HG03039 (cell line): Measurements from ENCODE around the gene TAF5.
"Not testable (repeated sequence)": the region's sequence is repeated elsewhere in the genome, so short reads cannot be mapped to it uniquely, and the experiment has no call there.

ENCODE experiments used
- ATAC-seq: cut with Tn5 transposase; IDR thresholded peaks from one replicate; pipeline ENCODE4 v1.9.1; 2021; ENCODE audit warnings: mild to moderate bottlenecking, moderate library complexity; ENCODE audit not compliant: unreplicated experiment

Gene TAF5

DNA sequence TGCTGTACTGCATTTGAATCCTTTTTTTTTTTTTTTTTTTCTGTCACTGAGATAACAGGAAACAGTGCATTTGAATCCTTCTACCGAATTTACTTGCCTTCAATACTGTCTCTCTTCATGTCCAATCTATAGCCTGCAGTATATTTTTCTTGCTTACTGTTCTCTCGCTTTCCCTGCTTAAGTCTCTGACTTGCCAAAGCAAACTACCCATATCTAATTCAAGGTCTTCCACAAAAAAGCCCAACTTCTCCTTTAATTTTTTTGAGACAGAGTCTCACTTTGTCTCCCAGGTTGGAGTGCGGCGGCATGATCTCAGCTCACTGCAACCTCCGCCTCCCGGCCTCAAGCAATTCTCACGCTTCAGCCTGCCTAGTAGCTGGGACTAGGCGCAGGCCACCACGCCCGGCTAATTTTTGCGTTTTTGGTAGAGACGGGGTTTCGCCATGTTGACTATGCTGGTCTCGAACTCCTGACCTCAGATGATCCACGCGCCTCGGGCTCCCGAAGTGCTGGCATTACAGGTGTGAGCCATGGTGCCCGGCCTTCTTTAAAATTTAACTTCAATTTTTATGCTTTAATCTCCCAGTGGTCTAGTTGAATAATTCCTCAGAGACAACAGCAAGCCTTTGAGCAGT, 29.5 kb downstream of the TAF5 start:
- no peak for ATAC-seq

DNA sequence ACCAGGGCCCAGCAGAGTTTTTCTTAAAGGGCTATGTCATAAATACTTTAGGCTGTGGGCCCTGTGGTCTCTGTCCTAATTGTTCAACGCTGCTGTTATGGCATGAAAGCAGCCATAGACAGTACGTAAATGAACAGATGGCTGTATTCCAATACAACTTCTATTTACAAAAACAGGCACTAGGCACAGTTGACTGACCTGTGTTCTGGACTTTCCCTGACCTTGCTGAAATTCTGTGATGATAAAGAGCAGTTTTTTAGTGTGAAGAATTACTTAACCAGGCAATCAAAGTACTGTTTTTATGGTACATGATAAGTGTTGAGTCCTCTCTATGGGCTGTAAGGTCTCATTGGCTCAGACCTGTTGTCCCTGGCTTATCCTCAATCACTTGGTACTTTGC, 45.8 kb downstream of the TAF5 start:
- no peak for ATAC-seq

DNA sequence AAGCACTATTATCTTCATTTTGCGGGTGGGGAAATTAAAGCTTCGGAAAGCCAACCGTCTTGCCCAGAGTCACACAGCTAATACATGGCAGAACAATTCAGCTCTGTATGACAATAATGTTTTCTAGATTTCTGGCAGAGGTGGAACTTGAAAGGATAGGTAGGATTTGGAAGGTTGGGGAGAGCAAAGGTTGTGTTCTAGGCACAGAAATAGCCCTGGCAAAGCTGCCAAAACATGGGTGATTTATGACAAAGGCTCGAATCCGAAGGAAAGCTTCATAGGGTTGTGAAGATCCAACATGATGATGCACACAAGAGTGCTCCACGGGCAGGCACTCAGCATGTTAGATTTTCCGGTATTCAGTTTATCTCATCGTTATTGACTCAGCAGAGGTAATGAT, 47.8 kb downstream of the TAF5 start:
- no peak for ATAC-seq

DNA sequence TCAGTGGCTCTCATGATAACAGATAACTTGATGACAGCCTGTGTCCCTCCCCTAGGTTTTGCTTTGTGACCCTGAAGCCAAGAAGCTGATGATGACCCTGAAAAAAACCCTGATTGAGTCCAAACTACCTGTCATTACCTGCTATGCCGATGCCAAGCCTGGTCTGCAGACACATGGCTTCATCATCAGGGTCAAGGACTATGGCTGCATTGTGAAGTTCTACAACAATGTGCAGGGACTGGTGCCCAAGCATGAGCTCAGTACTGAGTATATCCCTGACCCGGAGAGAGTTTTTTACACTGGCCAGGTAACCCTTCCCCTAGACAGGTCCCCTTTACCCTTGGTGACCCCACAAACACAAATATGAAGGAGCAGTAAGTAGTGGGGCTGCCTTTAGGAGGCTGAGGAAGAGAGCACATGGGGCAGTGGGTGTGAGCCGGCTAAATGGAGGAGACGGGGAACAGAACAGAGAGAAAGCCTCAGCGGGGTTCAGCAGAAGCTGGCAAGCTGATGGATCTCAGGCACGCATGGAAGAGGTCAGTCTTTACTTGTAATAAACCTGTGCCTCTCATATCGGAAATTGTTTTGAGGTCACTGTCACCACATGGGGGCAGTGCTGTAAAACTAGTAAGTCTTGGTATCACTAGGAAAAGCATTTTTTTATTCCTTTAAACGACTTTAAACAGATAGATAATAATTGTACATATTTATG, 48.8 kb downstream of the TAF5 start:
- no peak for ATAC-seq

DNA sequence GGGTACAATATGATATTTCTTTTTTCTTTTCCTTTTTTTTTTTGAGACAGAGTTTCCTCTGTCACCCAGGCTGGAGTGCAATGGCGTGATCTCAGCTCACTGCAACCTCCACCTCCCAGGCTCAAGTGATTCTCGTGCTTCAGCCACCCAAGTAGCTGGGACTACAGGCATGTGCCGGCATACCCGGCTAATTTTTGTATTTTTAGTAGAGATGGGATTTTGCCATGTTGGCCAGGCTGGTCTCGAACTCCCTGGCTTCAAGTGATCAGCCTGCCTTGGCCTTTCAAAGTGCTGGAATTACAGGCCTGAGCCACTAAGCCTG, 49.3 kb downstream of the TAF5 start:
- ATAC-seq: not testable (repeated sequence)

DNA sequence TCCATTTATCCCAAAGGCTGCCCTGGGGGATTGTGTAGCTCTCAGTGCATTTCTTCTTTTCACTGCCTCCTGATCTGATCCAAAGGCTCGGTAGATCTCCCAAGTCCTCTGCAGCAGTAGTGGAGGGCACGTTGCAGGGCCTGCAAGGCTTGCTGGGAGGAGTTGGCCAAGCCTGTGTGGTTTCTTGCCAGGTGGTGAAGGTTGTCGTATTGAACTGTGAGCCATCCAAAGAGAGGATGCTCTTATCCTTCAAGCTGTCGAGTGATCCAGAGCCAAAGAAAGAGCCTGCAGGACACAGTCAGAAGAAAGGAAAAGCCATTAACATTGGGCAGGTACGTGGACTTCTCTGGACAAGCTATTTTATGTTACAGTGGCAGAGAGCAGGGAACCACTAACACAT, 49.8 kb downstream of the TAF5 start:
- no peak for ATAC-seq

DNA sequence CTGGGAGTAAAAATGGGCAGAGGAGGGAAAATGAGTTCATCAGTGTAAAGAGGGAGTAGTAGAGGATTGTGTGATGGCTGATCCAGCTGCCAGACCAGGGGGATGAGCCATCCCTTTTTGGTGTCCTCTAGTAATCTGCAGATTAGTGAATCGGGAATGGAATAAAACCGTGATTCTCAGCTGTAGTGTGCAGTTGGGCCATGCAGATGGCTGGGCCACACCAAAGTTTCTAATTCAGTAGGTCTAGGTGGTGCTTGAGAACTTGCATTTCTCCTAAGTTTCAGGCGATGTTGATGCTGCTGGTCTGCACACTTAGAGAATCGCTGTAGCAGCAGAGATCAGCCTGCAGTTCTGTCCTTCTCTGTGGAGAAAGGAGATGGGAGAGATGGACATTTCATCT, 51.3 kb downstream of the TAF5 start:
- no peak for ATAC-seq

DNA sequence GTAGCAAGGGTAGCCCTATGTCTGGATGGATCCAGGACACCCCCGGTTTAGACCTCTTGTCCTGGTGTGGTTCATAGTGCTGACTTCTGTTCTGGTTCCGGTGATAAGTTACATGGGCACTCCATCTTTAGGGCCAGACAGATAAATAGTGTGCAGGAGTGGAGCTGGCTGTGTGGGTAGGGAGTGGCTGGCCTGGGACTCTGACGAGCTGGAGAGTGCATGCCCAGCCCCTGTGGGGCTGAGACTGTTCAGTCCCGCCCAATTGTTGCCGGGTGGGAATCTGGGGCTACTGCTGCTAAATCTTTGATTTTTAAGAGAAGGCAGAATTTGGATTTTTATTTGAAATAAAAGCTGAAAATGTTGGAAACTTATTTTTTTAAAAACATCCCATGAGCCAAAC, 56.0 kb downstream of the TAF5 start:
- ATAC-seq: no peak

DNA sequence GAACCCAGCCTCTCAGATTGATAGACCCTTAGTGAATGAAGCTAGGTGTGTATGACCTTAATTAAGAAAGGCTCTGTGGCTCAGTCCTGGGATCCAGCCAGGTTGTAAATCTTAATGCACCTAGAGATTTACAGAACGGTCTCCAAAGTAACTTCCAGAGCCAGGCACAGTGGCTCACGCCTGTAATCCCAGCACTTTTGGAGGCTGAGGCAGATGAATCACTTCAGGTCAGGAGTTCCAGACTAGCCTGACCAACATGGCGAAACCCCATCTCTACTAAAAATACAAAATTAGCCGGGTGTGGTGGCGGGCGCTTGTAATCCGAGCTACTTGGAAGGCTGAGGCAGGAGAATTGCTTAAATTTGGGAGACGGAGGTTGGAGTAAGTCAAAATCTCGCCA, 60.1 kb downstream of the TAF5 start:
- ATAC-seq: no peak

DNA sequence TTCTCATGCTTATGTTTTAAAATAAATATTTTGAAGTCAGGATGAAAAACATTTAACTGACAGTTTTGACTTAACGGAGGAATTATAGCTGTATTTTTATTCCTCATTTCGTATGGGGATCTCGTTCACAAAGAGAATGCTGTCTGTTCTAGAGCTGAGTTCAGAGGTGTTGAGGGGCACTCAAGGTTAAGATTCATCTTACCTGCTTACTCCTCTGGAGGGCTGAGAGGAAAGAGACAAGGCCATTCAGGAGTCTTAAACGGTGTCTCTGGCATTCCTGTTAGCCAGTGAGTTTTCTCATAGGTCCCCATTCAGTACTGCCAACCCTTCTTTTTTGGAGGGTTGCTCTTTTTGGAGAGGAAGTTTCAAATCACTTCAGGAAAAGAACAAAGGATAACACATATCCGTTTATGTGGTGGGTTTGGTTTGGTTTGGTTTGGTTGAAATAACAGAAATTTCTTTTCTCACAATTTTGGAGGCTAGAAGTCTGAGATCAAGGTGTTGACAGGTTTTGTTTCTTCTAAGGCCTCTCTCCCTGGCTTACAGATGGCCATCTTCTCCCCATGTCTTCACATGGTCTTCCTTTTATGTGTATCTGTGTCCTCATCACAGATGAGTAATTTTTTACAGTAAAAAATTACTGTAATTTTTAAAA, 61.3 kb downstream of the TAF5 start:
- ATAC-seq: no peak

DNA sequence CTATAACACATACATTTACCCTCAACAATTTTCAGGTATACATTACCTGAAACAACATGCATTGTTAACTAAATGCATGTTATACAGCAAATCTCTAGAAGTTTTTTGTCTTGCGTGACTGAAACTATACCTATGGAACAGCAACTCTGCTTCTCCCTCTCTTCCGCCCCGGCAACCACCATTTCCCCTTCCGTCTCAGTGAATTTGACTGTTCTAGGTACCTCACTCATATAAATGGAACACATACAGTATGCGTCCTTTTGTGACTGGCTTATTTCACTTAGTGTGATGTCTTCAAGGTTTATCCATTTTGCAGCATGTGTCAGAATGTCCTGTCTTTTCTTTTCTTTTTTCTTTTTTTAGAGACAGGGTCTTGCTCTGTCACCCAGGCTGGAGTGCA, 61.9 kb downstream of the TAF5 start:
- no peak for ATAC-seq

DNA sequence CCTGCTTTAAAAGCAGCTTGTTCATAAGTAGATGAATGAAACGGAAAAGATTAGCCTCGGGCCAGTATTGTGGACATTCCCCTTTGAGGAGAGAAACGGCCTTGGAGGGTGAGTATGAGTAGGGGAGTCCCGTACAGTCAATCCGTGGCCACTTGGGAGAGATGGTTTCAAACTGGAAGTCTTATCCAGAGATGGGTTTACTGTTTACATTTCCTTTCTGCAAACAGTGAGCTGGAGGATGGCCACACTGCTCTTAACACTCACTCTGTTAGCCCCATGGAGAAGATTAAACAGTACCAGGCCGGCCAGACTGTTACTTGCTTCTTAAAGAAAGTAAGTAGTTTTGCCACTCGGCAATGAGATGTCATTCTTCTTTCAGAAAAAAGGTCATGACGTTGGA, 64.1 kb downstream of the TAF5 start:
- no peak for ATAC-seq

DNA sequence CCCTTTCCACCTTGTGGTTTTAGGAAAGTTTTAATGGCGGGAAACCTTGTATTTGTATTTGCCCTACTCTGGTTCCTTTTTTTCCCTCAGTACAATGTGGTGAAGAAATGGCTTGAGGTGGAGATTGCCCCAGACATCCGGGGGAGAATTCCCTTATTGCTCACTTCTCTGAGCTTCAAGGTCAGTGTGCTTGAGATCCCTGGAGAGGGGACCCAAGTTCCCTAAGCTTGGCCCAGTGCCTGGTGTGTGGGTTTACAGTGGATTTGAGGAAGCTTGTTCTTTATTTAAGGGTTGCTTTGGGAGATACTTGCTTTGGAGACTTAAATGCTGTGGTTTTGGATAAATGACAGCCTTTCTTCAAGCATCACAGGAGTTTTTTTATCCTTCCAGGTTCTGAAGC, 66.1 kb downstream of the TAF5 start:
- ATAC-seq: no peak
